Activated CD4-positive, alpha-beta T cell treated with anti-CD3 and anti-CD28 coated beads for 4 hours (primary cell): ENCODE results near the gene EXOC1.

Source experiments
- DNase-seq, 2 donors: peaks; one replicate each; pipeline ENCODE4 v3.0.0-alpha.2; 2020

EXOC1 gene

DNA sequence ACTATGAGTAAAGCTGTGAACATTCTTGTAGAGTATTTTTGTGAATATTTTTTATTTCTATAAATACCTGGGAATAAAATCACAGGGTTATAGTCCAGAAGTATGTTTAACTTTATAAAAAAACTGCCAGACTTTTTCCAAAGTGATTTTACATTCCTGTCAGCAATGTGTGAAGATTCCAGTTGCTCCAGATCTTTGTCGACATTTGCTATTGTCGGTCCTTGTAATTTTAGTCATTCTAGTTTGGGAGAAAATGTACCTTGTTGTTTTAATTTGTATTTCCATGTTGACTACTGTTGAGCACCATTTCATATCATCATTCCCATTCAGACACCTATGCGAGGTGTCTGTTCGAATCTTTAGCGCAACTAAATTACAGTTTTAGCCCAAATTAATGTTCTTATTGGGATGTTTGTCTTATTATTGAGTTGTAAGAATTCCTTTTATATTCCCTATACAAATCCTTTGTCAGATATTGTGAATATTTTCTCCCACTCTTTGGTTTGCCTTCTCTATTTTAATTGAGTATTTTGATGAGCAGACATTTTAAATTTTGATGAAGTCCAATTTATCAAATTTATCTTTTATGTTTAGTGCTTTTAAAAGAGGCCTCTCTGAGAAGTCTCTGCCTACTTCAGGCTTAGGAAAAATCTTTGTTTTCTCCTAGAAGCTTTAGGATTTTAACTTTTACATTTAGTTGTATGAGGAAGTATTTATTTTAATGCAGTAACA lies 97.9 kb downstream of the EXOC1 start:
- DNase-seq = no peak
